ENCODE data around the gene ITPRID2.
A peak's percentile ranks its signal among the peaks of the same experiment; 100 is the strongest.

The ITPRID2 gene

GRCh38 chr2:181907635-181908034 lies 16.1 kb downstream of the ITPRID2 start:
- DNase-seq (ENCODE audit: low read depth), result no peak
- TF ChIP-seq, protein P1, sequence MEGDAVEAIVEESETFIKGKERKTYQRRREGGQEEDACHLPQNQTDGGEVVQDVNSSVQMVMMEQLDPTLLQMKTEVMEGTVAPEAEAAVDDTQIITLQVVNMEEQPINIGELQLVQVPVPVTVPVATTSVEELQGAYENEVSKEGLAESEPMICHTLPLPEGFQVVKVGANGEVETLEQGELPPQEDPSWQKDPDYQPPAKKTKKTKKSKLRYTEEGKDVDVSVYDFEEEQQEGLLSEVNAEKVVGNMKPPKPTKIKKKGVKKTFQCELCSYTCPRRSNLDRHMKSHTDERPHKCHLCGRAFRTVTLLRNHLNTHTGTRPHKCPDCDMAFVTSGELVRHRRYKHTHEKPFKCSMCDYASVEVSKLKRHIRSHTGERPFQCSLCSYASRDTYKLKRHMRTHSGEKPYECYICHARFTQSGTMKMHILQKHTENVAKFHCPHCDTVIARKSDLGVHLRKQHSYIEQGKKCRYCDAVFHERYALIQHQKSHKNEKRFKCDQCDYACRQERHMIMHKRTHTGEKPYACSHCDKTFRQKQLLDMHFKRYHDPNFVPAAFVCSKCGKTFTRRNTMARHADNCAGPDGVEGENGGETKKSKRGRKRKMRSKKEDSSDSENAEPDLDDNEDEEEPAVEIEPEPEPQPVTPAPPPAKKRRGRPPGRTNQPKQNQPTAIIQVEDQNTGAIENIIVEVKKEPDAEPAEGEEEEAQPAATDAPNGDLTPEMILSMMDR (conservative IDR thresholded peaks at IDR 0.05; ENCODE audit: control insufficient read depth, insufficient read depth, low read depth, low read length), result no peak
- no peak overlapping the region for H3K4me3 ChIP-seq (ENCODE audit: control insufficient read depth, low read depth, low read length)

- DNase-seq (ENCODE audit: low read depth), result no peak
- TF ChIP-seq, protein P1 (conservative IDR thresholded peaks at IDR 0.05; ENCODE audit: control insufficient read depth, insufficient read depth, low read depth, low read length), result no peak
- H3K4me3 ChIP-seq (ENCODE audit: control insufficient read depth, low read depth, low read length), result no peak overlapping the region
Observed at GRCh38 chr2:181910028-181910831, 18.7 kb downstream of the ITPRID2 start.

DNA sequence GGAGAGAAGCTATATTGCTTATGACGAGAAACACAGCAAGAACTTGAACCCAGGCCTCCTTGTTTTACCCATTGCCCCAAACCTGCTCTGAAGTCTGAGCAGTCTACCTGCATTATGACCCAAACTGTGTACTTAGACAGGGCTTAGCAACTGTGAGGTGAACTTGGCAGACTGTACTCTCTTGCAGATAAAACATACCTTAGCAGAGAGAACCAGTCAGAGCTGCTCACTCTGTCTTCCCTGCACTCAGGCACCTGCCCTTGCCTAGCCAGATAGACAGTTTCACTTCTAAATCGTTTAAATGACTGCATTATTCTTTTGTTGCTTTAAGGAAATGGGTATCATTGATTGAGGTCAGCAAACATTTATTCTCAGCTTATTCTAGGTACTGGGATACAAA lies 20.3 kb downstream of the ITPRID2 start:
- TF ChIP-seq, protein P1 (conservative IDR thresholded peaks at IDR 0.05; ENCODE audit: control insufficient read depth, insufficient read depth, low read depth, low read length), result no peak
- no peak for DNase-seq (ENCODE audit: low read depth)
- H3K4me3 ChIP-seq (ENCODE audit: control insufficient read depth, low read depth, low read length), result no peak overlapping the region

GRCh38 chr2:181915102-181915501 lies 23.6 kb downstream of the ITPRID2 start:
- TF ChIP-seq, protein P1 (conservative IDR thresholded peaks at IDR 0.05; ENCODE audit: control insufficient read depth, insufficient read depth, low read depth, low read length), result no peak
- H3K4me3 ChIP-seq (ENCODE audit: control insufficient read depth, low read depth, low read length), result no peak overlapping the region
- no peak for DNase-seq (ENCODE audit: low read depth)

DNA sequence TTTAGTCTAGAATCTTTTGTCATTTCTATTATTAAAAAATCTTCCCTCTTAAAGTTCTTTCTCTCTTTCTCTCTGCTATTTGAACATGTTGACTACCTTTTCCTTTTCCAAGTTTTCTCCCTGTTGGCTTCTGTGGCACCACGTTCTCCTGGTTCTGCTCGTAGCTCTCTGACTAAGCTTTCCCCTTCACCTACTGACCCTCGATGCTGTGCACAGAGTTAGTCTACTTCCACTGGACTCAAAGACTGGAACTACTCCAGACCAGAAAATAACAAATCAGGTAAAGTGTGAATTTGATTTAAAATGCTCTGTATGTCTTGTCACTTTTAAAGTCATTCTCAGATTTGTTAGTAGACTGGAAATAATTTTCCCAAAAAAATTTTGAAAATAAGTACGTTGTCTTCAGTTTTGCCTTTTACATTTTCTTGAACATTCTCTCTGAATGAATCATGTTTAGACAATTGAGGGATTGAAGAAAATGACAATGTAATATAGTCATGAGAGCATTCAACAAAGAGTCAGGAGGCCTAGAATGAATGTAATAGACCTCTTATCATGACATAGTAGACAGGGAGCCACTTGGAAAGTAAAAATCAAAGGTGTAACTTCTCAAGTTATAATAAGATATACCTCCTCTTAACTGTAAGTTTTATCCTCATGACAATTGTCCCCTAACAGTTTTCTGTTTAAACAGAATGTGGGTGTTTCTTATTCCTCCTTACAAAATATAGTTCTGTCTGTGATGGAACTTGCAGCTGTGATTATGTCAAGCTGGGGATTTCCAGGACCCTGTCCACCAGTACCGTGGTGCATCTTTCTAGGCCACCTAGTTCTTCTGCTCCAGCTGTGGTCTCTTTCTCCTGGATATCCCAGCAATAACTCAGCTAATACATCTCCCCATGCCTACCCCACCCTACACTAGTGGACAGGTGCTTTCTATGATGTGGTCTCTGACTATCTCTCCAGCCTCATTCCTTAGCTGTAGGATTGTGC lies 25.5 kb downstream of the ITPRID2 start:
- no peak overlapping the region for H3K4me3 ChIP-seq (ENCODE audit: control insufficient read depth, low read depth, low read length)
- TF ChIP-seq, protein P1 (conservative IDR thresholded peaks at IDR 0.05; ENCODE audit: control insufficient read depth, insufficient read depth, low read depth, low read length), result no peak
- peak; percentile 60 for DNase-seq (ENCODE audit: low read depth)

DNA sequence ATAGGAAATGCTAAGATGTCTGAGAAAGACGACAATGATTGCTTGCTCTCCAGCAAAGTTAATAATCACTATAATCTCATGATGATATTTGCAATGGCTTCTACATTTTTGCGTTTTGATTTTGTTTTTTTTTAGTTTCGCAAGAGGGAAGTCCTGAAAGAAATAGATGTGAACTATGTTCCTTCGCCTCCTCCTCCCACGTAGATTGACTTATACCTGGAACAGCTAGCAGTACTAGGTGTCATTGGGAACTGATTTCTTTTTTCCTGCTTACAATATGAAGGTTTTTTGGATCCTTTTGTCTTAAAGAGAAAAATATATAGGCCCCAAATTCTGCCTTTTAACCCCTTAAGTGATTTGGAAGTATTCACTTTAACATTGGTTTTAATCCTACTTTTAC lies 26.7 kb downstream of the ITPRID2 start:
- TF ChIP-seq, protein P1 (conservative IDR thresholded peaks at IDR 0.05; ENCODE audit: control insufficient read depth, insufficient read depth, low read depth, low read length), result no peak
- no peak for DNase-seq (ENCODE audit: low read depth)

More for the DNA sequence above, 26.7 kb downstream of the ITPRID2 start:
- H3K4me3 ChIP-seq (ENCODE audit: control insufficient read depth, low read depth, low read length), result no peak overlapping the region
